Hippocampal formation (tissue), 2 donors: ENCODE data around the gene SAP25.
"Not testable (repeated sequence)": the region's sequence is repeated elsewhere in the genome, so short reads cannot be mapped to it uniquely, and the experiment has no call there.

ENCODE experiments used
- DNase-seq, 2 donors: peaks; one replicate each; lab custom pipeline; 2025; lab: John Stamatoyannopoulos, UW

Gene SAP25

DNA sequence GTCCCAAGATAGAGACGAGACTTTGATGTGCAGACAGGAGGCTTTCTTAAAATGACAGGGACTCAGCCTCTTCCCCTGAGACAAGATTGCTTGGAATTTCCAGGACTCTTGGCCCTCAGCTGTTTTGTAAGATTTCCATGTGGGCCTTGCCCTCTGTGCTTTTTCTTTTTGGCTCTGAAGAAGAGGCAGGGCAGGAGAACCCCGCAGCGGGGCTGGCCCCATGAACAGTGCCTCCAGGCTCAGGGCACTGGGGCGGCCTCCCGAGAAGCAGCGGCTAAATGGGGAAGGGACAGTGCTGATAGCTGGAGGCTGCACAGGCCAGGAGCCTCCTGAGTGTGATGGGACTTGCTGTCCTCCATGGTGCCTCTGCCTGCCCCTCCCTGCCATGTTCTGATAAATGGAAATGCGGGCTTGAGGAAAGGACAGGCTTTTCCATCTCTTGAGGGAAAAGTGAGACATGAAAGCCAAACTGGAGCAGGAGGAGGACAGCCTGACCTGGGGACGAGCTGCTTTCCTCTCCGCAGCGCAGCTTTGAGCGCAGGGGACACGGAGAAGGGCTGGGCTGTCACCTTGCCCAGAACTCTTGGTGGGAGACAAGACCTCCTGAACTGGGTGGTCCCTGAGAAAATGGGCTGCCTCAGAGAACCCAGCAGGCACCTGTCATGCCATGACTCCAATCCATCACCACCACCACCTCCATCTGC, 12.1 kb downstream of the SAP25 start:
- no peak for DNase-seq

DNA sequence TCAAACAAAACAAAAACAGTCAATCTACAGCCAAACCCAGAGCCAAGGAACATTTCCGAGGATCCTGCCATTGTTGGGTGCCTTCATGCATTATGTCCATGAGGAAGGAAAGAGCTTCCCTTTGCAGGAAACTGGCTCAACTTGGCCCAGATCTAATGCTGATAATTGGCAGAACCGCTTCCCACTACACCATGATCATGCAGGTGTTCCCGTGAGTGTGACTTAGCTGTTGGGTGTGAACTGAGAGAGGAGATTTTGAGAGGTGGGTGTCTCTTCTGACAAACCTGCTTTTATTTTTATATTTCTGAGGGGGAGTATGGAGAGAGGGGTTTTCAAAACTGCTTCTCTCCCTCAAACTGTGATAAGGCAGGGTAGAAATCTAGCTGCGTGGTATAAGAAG, 14.6 kb downstream of the SAP25 start:
- DNase-seq, result no peak

DNA sequence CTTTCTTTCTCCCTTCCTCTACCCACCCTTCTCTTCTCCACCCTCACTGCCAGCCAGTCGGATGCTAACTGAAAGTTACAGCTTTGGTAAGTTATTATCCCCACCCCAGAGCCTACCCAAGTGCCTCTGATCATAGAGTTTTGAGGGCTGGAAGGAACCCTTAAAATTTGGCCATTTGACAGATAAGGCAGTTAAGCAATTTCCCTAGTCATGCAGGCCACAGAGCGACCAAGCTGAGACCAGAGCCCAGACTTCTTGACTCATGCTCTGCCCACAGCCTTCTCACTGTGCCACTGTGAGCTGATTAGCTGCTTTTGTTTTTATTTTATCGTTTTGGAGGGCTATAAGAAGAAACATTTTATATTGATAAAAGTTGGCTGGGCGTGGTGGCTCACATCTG, 17.2 kb downstream of the SAP25 start:
- no peak for DNase-seq

DNA sequence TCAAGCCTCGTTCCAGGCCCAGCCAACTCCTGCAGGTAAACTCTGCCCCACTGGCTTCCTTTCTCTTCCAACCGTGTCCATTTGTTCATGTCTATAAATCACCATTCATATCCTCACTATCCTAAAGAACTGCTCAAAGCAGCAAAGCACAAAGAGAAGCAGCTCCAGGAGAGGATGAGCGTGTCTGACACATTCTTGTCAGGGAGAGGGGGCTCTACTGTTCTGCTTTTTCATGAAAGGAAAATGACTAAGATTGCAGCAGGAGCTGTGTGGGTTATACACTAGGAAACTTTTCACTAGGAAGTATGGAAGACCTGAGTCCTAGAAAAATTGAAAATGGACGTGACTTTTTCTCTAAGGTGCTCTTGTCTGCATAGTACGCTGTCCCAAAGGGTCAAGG, 18.0 kb downstream of the SAP25 start:
- no peak for DNase-seq

DNA sequence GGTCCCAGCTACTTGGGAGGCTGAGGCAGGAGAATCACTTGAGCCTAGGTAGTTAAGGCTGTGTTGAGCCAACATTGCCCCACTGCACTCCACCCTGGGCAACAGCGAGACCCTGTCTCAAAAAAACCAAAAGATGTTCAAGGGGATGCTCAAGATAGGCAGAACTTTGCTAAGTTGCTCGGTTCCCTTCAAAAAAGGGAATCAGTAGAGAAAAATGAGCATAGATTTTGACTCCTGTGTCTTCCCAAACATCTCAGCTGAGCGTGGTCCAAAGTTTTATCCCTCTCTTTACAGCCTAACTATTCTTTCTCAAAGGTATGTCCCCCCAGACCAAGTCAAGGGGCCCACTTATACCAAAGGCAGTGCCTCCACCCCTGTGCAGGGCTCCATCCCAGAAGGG, 20.7 kb downstream of the SAP25 start:
- no peak for DNase-seq

DNA sequence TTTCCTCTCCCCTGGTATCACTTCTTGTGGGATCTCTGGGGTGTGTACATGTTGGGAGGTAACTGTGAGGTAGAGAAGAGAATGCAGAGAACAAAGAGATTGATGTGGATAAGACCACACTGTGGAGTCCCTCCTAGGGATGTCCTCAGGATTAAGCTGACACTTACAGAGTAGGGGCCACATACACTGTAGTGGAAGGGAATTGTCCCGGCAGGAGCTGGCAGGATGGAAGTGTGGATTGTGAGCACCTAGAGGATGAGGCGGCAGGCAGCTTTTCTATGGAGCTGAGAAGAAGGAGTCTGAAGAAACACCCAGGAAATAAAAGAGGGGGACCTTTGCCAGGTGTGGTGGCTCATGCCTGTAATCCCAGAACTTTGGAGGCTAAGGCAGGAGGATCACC, 21.2 kb downstream of the SAP25 start:
- DNase-seq, result no peak

DNA sequence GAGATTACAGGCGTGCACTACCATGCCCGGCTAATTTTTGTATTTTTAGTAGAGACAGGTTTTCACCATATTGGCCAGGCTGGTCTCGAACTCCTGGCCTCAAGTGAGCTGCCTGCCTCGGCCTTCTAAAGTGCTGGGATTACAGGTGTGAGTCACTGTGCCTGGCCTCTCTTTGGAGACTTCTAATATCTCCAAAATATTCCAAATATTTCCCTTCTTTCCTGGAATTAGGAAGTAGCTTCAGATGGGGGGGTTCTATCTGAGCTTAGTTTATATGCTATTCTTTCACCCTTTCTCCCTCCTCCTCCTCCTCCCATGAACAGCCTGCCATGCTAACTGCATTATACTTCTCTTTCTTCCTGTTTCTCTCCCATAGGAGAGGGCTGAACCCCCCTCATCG, 25.3 kb downstream of the SAP25 start:
- not testable (repeated sequence) for DNase-seq

DNA sequence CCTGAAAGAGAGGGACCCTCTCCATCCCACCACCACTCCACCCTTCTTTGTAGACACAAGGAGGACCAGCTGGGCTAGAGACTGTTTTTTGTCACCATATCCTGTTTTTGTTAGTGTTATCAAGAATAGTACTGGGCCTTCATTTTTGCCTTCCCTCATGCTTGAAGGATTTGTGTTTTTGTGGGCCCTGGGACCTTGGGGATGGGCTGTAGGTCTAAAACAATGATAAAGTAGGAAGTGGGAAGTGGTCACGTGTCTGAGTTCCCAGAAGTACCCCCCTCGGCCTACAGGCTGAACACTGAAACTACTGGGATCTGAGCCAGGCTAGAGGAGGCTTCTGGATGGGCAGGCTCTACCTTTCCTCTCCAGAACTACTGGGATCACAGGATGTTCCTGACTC, 25.8 kb downstream of the SAP25 start:
- DNase-seq, result no peak

DNA sequence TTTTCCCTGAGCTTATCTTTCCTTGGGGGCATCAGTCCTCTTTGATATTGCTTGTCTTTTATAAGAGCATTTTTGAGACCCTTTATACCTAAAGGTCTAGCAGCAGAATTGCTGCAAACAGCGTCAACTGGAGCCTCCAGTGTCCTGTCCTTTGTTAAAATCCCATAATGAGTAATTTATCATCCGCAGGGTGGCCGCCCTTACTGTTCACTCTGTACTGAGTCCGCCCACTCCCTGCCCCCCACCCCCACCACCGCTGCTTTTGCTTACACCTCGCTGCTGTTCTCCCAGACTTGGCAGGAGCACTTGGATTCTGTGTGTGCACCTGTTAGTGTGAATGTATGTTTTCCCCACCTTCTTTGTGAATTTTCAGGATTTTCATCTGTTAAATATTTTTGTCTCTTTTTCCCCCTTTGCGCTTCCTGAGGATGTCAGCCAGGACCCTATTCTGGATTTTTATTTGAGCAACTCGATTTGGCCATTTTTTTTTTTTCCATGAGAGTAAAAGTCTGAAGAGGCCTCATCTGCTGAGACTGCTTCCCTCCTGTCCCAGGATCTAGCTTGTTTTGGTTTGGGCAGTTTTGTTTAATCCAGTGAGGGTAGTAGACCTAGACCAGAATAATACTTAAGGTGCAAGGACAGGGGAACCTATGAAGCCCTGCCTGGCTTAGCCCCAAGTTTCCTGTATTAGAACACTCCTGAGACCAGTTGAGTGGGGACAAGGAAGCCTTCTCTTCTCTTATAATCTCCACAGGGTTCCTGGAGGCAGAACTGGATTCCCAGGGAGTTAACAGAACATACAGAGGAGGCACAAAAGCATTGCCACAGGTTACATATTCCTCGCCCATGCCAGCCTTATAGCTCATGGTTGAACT, 26.5 kb downstream of the SAP25 start:
- DNase-seq, result no peak

DNA sequence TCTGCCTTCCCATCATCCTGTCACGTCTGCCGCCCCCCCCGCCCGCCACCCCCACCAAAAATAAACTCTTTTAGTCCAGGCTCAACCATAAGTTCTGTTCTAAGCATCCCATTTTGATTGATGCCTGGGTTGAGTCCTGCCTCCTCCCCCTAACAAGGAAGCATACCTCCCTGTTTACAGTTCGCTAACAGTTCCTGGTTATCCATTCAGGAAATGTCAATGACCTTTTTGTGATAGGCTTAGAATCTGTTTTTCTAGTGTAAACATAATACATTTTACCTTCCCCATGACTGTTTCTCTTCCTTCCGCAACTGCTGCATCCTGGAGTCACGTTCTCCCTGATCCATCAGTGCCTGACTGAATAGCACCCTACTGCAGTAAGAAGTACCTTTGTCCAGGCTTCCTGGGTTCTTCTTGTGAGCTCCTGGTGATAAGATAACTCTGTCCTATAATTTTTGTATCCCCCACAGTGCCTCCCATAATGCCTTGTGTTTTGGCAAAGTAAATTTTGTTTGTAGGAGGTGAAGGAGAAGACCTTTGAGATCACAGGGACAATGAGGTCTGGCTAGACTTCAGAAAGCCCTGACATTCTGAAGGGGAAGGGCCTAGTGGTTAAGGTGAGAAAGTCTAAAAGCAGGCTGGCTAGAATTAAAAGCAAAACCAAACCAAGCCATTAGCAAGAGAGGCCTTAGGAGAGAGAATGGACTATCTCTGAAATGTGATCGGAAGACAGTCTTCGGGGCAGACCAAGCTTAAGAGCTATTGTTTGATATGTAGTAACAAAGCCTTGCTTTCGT, 27.4 kb downstream of the SAP25 start:
- DNase-seq, result no peak

DNA sequence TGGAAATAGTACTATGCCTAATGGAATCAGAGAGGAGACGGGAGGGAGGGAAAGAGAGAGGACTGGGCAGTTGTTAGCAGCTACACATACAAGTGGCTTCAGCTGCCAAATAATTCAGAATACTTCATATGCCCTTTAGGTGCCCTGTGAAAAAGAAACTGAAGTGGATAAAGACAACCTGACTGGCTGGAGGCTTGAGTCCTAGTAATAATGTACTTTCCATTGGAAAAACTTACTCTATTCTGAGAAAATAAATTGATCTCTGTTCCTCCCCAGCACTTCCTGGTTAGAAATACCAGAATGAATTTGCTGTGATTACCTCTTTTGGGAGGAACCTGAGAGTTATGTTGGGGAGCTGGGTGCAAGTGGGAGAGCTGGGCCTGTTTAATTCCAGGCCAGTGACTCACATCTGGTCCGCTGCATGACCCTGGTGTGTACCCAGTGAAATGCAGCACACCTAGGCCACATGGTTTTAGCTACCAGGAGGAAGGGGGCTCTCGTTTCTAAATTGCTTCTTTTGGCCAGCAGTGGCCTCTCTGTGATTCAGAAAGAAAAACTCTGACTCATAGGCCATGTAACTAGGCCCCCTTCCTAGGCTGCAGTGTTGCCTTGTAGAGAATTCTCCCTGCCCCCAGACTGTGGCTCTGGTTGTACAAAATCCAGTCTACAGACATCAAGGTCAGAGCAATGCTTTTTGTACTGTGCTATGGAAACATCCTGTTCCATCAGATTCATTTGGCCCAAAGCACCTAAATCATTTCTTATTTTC, 28.2 kb downstream of the SAP25 start:
- no peak for DNase-seq

DNA sequence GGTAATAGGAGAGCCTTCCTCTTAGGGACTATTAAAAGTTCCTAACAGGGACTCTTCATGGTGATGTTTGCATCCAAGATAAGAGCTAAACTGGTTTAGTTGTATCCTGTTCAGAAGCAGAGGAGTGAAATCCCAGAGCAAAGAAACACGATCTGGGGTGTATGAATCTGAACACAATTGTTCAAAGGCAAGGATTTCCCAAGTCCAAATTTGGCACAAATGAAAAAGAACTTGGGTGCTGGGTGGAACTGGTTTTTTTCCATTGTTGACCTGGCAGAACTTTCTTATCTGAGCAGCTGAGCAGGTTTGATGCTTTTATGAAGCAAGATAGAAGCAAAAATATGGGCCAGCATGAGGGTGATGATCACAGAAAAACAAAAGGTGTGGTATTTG, 28.7 kb downstream of the SAP25 start:
- no peak for DNase-seq

DNA sequence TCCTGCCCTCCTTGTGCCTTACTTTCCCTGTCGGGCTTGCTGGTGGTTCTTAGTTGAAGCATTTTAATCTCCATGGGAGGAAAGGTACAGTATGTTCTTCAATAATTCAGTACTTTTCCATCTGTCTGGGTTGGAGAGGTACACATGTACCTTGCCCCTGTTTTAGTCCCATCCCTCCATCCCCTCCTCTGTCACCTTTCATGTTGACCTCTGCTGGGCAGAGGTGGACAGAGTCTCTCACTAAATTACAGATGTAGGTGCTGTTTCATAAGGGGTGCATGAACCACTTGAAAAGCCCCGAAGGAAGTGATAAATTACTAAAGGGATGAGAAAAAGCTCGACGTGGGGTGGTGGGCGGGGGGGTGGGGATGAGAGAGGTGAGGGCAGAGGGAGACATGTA, 29.3 kb downstream of the SAP25 start:
- DNase-seq, result no peak

DNA sequence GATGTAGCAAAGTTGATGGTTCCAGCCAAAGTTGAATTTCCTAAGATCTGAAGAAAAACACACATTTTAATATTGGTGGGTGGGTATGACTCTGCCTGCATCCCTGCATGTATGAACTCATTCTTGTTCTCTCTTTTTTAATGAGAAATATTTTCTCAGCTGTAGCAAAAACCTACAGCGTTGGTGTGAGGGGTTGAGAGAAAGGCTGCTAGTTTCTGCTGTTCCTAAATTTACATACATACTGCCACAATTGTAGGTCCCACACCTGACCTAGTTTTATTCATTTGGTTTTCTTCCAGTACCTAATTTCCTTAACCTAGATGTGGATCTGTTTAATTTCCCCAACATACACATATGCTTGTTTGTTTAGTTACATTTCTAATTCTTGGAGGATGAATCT, 30.1 kb downstream of the SAP25 start:
- no peak for DNase-seq

DNA sequence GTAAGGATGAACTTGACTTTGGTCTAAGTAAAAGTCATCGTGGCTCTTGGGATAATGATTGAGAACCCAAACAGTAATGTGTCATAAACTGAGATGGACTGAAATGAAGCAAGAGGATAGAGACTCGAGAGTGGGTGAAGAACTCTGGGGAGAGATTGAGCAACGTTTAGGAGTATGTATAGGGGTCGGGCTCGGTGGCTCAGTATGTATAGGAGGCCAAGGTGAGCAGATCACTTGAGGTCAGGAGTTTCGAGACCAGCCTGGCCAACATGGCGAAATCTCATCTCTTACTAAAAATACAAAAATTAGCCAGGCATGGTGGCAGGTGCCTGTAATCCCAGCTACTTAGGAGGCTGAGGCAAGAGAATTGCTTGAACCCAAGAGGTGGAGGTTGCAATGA, 32.4 kb downstream of the SAP25 start:
- DNase-seq, result not testable (repeated sequence)

DNA sequence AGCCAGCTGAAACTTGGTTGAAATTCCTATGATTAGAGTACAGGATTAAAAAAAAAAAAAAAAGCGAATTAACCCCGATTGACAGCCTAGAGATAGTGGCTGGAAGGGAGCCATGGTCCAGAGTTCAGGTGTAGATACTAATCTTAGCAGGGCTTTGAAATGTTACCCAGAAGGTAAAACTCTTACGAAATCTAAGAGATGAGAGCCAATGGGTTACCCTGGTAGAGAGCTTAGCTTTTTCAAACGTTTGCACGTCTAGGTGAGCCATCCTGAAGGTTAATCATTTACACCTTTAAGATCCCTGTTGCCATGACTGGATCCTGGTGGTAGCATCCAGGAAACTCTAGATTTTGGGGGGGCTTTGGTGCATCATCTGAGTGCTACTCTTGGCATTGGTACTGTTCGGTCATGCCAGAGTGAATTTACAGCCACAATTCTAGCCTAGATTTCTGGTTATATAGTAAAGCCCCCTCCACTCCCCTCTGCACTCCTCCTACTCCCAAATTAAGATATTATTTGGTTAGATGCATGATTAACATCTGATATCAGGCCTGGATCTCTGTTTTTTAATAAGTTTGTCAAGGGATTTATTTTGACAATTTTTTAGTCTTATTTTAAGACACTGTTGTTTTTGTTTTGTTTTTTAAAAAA, 33.5 kb downstream of the SAP25 start:
- no peak for DNase-seq

DNA sequence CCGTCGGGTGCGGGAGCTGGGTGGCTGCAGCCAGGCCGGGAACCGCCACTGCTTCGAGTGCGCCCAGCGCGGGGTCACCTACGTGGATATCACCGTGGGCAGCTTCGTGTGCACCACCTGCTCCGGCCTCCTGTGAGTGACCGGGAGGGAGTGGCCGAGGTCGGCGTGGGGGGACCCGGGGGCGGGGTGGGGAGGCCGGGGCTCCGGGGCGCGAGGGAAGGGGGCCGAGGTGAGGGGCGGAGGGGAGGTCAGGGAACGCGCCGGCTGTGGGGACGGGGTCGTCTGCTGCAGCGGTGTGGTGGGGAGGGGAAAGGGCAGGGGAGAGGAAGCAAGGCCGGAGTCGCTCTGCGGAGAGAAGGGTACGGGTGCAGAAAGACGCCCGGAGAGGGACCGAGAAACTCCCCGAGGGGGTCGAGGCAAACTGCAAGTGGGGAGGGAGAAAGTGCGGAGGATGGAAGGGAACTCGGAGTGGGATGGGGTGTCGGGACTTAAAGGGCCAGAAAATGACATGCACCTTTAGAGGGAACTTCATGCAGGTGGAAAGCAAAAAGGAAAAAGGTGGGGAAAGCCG, 34.2 kb downstream of the SAP25 start:
- DNase-seq, result no peak

DNA sequence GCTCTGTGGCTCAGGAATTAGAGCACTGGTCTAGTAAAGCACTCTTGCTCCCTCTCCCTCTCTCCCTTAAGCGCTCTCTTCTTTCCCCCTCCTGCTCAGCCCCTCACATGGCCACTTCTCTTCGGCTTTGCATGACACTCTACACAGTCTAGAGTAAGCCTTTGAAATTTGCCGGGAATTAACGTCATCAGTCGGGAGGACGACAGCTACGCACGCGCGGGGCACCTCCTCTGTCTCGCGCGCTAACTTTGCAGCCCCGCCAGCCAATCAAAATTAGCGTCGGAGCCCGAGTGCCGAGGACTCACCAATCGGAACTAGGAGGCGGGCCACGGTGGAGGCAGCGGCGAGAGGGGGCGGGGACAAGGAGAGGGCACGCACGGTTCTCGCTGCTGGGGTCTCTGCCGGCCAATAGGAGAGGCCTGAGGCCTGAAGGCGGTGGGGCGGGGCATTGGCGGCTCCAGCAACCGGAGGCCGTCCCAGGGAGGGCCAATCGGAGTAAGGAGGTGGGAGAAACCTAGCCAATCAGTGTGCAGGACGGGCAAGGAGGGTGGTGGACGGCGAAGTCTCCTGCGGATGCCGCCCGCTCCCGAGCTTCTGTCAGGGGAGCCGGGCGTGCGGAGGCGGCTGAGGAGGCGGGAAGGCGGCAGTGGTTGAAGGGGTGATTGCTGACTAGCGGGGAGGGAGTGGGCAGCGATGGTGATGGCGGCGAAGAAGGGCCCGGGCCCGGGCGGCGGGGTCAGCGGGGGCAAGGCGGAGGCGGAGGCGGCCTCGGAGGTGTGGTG, 34.9 kb downstream of the SAP25 start, which contains the start of gene AGFG2:
Gene AGFG2 (plus strand): TSS at position 550 of the 782 bp plus-strand sequence. CDS start 144 bp downstream, at position 694.
- DNase-seq, result peak; percentile 99 to 100

DNA sequence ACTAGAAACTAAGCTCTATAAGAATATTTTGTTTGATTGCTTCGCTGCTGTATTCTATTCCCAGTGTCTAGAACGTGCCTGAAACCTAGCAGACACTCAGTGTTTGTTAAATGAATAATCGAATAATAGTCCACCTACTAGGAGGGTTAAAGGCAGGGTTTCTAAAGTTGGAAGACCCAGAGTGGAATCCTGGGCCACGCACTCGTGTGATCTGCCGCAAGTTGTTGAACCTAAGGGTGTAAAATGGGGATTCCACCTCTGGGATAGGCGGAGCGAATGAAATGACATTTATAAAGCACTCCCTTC, 35.4 kb downstream of the SAP25 start:
- DNase-seq, result no peak

DNA sequence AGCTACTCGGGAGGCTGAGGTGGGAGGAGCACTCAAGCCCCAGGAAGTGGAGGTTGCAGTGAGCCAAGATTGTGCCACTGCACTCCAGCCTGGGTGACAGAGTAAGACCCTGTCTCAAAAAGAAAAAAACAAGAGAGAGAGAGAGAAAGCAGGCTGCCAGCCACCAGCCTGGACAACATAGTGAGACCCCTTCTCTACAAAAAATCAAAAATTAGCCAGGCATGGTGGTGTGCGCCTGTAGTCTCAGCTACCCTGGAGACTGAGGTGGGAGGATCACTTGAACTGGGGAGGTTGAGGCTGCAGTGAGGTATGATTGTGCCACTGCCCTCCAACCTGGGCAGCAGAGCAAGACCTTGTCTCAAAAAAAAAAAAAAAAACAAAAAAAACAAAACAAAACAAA, 37.0 kb downstream of the SAP25 start:
- DNase-seq, result not testable (repeated sequence)
